ENCODE results near the gene FRY. TPM values are rescaled to one million over a fixed set of nuclear protein-coding genes. Genes with fewer than 3 reads are reported as not detected.

FRY gene
- total and polyA plus RNA-seq, 2 donors (not counting 1 experiment from before 2014, with no cell fraction given) = 2.3 to 6.3 TPM

DNA sequence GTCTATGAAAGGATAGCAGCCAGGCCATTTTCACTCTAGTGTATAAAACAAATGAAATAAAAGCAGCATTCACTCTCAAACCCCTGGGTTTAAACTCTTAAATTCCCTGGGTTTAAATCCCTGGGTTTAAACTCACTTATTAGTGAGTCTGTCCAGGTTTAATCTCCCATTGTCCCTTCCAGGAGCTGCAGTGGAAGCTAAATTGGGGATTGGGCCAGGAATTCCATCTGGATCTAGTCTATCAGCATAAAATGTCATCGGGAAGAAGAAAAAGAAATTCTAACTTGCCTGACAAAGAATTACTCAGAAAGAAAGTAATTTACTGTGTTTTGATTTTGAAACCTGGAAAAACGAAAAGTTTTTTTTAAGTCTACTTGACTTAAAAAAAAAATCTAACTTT is 54.8 kb downstream of the FRY start:
- Histone ChIP-seq H2AFZ (ENCODE audit: insufficient read depth, low read depth, low read length, poor library complexity, severe bottlenecking) (no peak overlapping the region), H3K27ac (ENCODE audit: low read length in 2 of 2) (no peak overlapping the region), H3K4me1 (ENCODE audit: control insufficient read depth in 2 of 2, insufficient read depth in 2 of 2, low read length in 2 of 2) (no peaks in the 10 kb centered on the region), H3K9me3 (ENCODE audit: control extremely low read depth in 1 of 3, control insufficient read depth in 2 of 3, insufficient read depth in 1 of 3, low read length in 2 of 3) (no peaks in the 10 kb centered on the region), H3K36me3 (replicated peaks in 1 of 2; ENCODE audit: control extremely low read depth in 1 of 2, control insufficient read depth in 1 of 2, extremely low read depth in 1 of 2, insufficient read depth in 2 of 2, low read length in 1 of 2) (no peaks in the 10 kb centered on the region), H3K79me2 (ENCODE audit: control insufficient read depth, insufficient read depth, low read length) (no peaks in the 10 kb centered on the region), H3K27me3 (replicated peaks in 1 of 4; ENCODE audit: control extremely low read depth in 1 of 4, control insufficient read depth in 3 of 4, insufficient read depth in 4 of 4, low read length in 3 of 4) (no peaks in the 10 kb centered on the region), H3K4me2 (replicated peaks; ENCODE audit: low read depth, low read length, poor library complexity, severe bottlenecking) (no peak overlapping the region), H3K9ac (ENCODE audit: low read length) (no peak overlapping the region), H4K20me1 (ENCODE audit: control insufficient read depth, insufficient read depth, low read length, poor library complexity, severe bottlenecking) (no peaks in the 10 kb centered on the region), H3K4me3 (ENCODE audit: control extremely low read depth in 1 of 5, extremely low read depth in 1 of 5, insufficient read depth in 1 of 5, low read depth in 2 of 5, low read length in 4 of 5) (no peak overlapping the region)
- DNase-seq (no peak), ATAC-seq (ENCODE audit: low read depth) (no peak)
- Mint-ChIP-seq H3K27ac (no peak overlapping the region), H3K4me1 (no peaks in the 10 kb centered on the region), H3K9me3 (ENCODE audit: insufficient read depth) (no peaks in the 10 kb centered on the region), H3K27me3 (no peaks in the 10 kb centered on the region), H3K4me3 (no peak overlapping the region)
- ChIA-PET POLR2A (no interaction called here), CTCF (interaction anchor here (1.4 kb wide), 1 partner anchor 176 kb away, joined by 4 read pairs; no protein-coding TSS in a partner anchor)
- intact Hi-C loops (cut with micrococcal nuclease) = no loop called here
- no peak for TF ChIP-seq EZH2 (IDR thresholded peaks at IDR 0.05; ENCODE audit: borderline replicate concordance, insufficient read depth, low read depth, low read length, poor library complexity, severe bottlenecking)
- TF ChIP-seq CTCF (IDR thresholded peaks at IDR 0.05) = no peak
- WGBS (ENCODE audit: insufficient coverage) = no CpG with 5 or more reads among the region's 2 CpGs

GRCh38 chr13:32086791-32087441 is 55.3 kb downstream of the FRY start:
- Histone ChIP-seq H3K27me3 (replicated peaks in 1 of 4; ENCODE audit: control extremely low read depth in 1 of 4, control insufficient read depth in 3 of 4, insufficient read depth in 4 of 4, low read length in 3 of 4) (no peaks in the 10 kb centered on the region), H3K4me1 (ENCODE audit: control insufficient read depth in 2 of 2, insufficient read depth in 2 of 2, low read length in 2 of 2) (no peaks in the 10 kb centered on the region), H4K20me1 (ENCODE audit: control insufficient read depth, insufficient read depth, low read length, poor library complexity, severe bottlenecking) (no peaks in the 10 kb centered on the region), H3K9me3 (ENCODE audit: control extremely low read depth in 1 of 3, control insufficient read depth in 2 of 3, insufficient read depth in 1 of 3, low read length in 2 of 3) (no peaks in the 10 kb centered on the region), H3K79me2 (ENCODE audit: control insufficient read depth, insufficient read depth, low read length) (no peaks in the 10 kb centered on the region), H3K36me3 (replicated peaks in 1 of 2; ENCODE audit: control extremely low read depth in 1 of 2, control insufficient read depth in 1 of 2, extremely low read depth in 1 of 2, insufficient read depth in 2 of 2, low read length in 1 of 2) (no peaks in the 10 kb centered on the region), H2AFZ (ENCODE audit: insufficient read depth, low read depth, low read length, poor library complexity, severe bottlenecking) (no peak overlapping the region), H3K4me2 (replicated peaks; ENCODE audit: low read depth, low read length, poor library complexity, severe bottlenecking) (no peak overlapping the region), H3K4me3 (ENCODE audit: control extremely low read depth in 1 of 5, extremely low read depth in 1 of 5, insufficient read depth in 1 of 5, low read depth in 2 of 5, low read length in 4 of 5) (no peak overlapping the region), H3K27ac (ENCODE audit: low read length in 2 of 2) (no peak overlapping the region), H3K9ac (ENCODE audit: low read length) (no peak overlapping the region)
- Mint-ChIP-seq H3K4me1 (no peaks in the 10 kb centered on the region), H3K4me3 (no peak overlapping the region), H3K27ac (no peak overlapping the region), H3K27me3 (no peaks in the 10 kb centered on the region), H3K9me3 (ENCODE audit: insufficient read depth) (no peaks in the 10 kb centered on the region)
- ChIA-PET CTCF (interaction anchor here (1.4 kb wide), 1 partner anchor 177 kb away, joined by 4 read pairs; no protein-coding TSS in a partner anchor), POLR2A (no interaction called here)
- DNase-seq (no peak), ATAC-seq (ENCODE audit: low read depth) (no peak)
- intact Hi-C loops (cut with micrococcal nuclease) = no loop called here
- no peak for TF ChIP-seq EZH2 (IDR thresholded peaks at IDR 0.05; ENCODE audit: borderline replicate concordance, insufficient read depth, low read depth, low read length, poor library complexity, severe bottlenecking)
- TF ChIP-seq CTCF (IDR thresholded peaks at IDR 0.05) = no peak
- 100% methylated on average over 3 of the region's 4 CpGs for WGBS (ENCODE audit: insufficient coverage)

Data from B cell (primary cell).